Small intestine (tissue), 7 donors: ENCODE results near the gene PCDHB8. TPM values are rescaled to one million over a fixed set of nuclear protein-coding genes. Genes with fewer than 3 reads are reported as not detected.
"Not testable (repeated sequence)": the region's sequence is repeated elsewhere in the genome, so short reads cannot be mapped to it uniquely, and the experiment has no call there.

Experiments
- DNase-seq, 2 donors: peaks; one replicate each; pipeline versions ENCODE4 v3.0.0 to v3.0.0-alpha.2; 2013
- FAIRE-seq: peaks from 2 replicates; lab custom pipeline; 2012; peaks lifted over from hg19 to GRCh38; lab: Jason Lieb, UNC
- H3K27ac ChIP-seq, 3 donors: one replicate each; pipeline ENCODE4 v1.5.1; 2013; ENCODE audit warnings: low read length in 2 of 3, mild to moderate bottlenecking in 2 of 3, control low read depth in 1 of 3, inconsistent platforms in 1 of 3, low read depth in 1 of 3, moderate library complexity in 1 of 3
- H3K27me3 ChIP-seq, 3 donors: one replicate each; pipeline ENCODE4 v1.6.1; 2013; ENCODE audit warnings: low read length in 3 of 3, inconsistent platforms in 1 of 3; ENCODE audit not compliant: control insufficient read depth in 3 of 3, insufficient read depth in 3 of 3
- H3K36me3 ChIP-seq, 3 donors: one replicate each; pipeline ENCODE4 v1.6.1; 2013; ENCODE audit warnings: low read length in 3 of 3, inconsistent platforms in 1 of 3, low read depth in 1 of 3, mild to moderate bottlenecking in 1 of 3, moderate library complexity in 1 of 3; ENCODE audit not compliant: control insufficient read depth in 3 of 3, insufficient read depth in 2 of 3
- H3K4me1 ChIP-seq, 3 donors: one replicate each; pipeline ENCODE4 v1.6.1; 2013; ENCODE audit warnings: low read length in 2 of 3, inconsistent platforms in 1 of 3, low read depth in 1 of 3, mild to moderate bottlenecking in 1 of 3, moderate library complexity in 1 of 3; ENCODE audit not compliant: control insufficient read depth in 3 of 3, insufficient read depth in 2 of 3
- H3K4me3 ChIP-seq, 3 donors: one replicate each; pipeline ENCODE4 v1.5.1; 2013; ENCODE audit warnings: low read length in 3 of 3, control low read depth in 1 of 3, inconsistent platforms in 1 of 3, low read depth in 1 of 3, mild to moderate bottlenecking in 1 of 3, moderate library complexity in 1 of 3
- H3K9me3 ChIP-seq, 2 donors: one replicate each; pipeline ENCODE4 v1.6.1; 2013; ENCODE audit warnings: low read depth in 1 of 2, low read length in 1 of 2; ENCODE audit not compliant: control insufficient read depth in 2 of 2, insufficient read depth in 1 of 2
- WGBS, 3 donors: extraction: QIAGEN DNeasy Blood & Tissue Kit; methylation state at CpG; one replicate each; pipeline ENCODE4 v1.1.7; 2013; 5-methylcytosine and 5-hydroxymethylcytosine counted together
- polyA plus RNA-seq, 4 donors: library from polyadenylated mRNA; stranded (reverse) in 3 of 4; unstranded in 1 of 4; fragments of 200-250 nt in 3 of 4; fragments of 120-200 nt in 1 of 4; gene quantifications; one replicate each; pipeline versions ENCODE4 v1.2.1 to v1.2.3, GENCODE V29; 2013
- donor health status: healthy with polysubstance abuse.
- donor health status: control.
- donor health status: control.
- donor health status: Bipolar disorder and iron deficiency.
- donor health status: healthy.

The PCDHB8 gene
- polyA plus RNA-seq, 4 donors = 0.18 to 0.49 TPM; not detected in 2

GRCh38 chr5:141210281-141210680 lies 32.7 kb downstream of the PCDHB8 start:
- H3K9me3 ChIP-seq = peaks cover 0 to 24% of the 10 kb centered on the region in 2 donors
- WGBS, 3 donors = 44 to 71% (median 59%) methylated on average over 27 to 39 of the region's 39 CpGs
- not testable (repeated sequence) for FAIRE-seq

GRCh38 chr5:141210849-141211248 lies 33.3 kb downstream of the PCDHB8 start:
- DNase-seq, H3K36me3 ChIP-seq, H3K27ac ChIP-seq, H3K4me1 ChIP-seq, H3K4me3 ChIP-seq, H3K27me3 ChIP-seq, FAIRE-seq: not testable (repeated sequence)
- 29 to 56% (median 44%) methylated on average over 14 to 23 of the region's 27 CpGs for WGBS, 3 donors
- peaks cover 1 to 20% of the 10 kb centered on the region in 2 donors for H3K9me3 ChIP-seq

More at GRCh38 chr5:141210281-141210680, 32.7 kb downstream of the PCDHB8 start:
- not testable (repeated sequence) for H3K4me3 ChIP-seq, H3K36me3 ChIP-seq, H3K4me1 ChIP-seq, H3K27ac ChIP-seq, H3K27me3 ChIP-seq, DNase-seq

GRCh38 chr5:141213656-141214339 lies 36.2 kb downstream of the PCDHB8 start, which contains the start of gene PCDHB13:
Gene PCDHB13 (plus strand): TSS chr5:141213919. CDS start chr5:141214124, 205 bp downstream.
- H3K27me3 ChIP-seq, H3K36me3 ChIP-seq, H3K27ac ChIP-seq, H3K4me3 ChIP-seq, FAIRE-seq, H3K4me1 ChIP-seq: not testable (repeated sequence)
- DNase-seq = peak in 1 of 2 donors; percentile 11
- 15 to 22% (median 17%) methylated on average over 11 to 14 of the region's 18 CpGs for WGBS, 3 donors
- H3K9me3 ChIP-seq = peaks cover 1 to 30% of the 10 kb centered on the region in 2 donors

GRCh38 chr5:141214583-141214982 lies 37.0 kb downstream of the PCDHB8 start:
- H3K27ac ChIP-seq, H3K27me3 ChIP-seq, FAIRE-seq, H3K4me3 ChIP-seq, H3K4me1 ChIP-seq, DNase-seq, H3K36me3 ChIP-seq: not testable (repeated sequence)
- peaks cover 1 to 27% of the 10 kb centered on the region in 2 donors for H3K9me3 ChIP-seq
- 57 to 71% (median 68%) methylated on average over 7 to 11 of the region's 12 CpGs for WGBS, 3 donors

GRCh38 chr5:141215504-141215903 lies 37.9 kb downstream of the PCDHB8 start:
- H3K36me3 ChIP-seq, H3K4me3 ChIP-seq, FAIRE-seq, DNase-seq, H3K27me3 ChIP-seq, H3K4me1 ChIP-seq, H3K27ac ChIP-seq: not testable (repeated sequence)
- WGBS, 3 donors = 43 to 60% (median 59%) methylated on average over 25 to 37 of the region's 40 CpGs
- peaks cover 1 to 22% of the 10 kb centered on the region in 2 donors for H3K9me3 ChIP-seq

- H3K9me3 ChIP-seq = peaks cover 1 to 20% of the 10 kb centered on the region in 2 donors
- FAIRE-seq, H3K36me3 ChIP-seq, DNase-seq, H3K4me3 ChIP-seq, H3K27ac ChIP-seq, H3K27me3 ChIP-seq, H3K4me1 ChIP-seq: not testable (repeated sequence)
- 41 to 65% (median 48%) methylated on average over 5 to 20 of the region's 26 CpGs for WGBS, 3 donors
Observed at GRCh38 chr5:141216035-141216434, 38.4 kb downstream of the PCDHB8 start.

- 25 to 34% (median 28%) methylated on average over 15 of the region's 15 CpGs for WGBS, 3 donors
- peaks cover 0 to 30% of the 10 kb centered on the region in 2 donors for H3K9me3 ChIP-seq
Observed at GRCh38 chr5:141223112-141223783, 45.7 kb downstream of the PCDHB8 start, which contains the start of gene PCDHB14. Gene PCDHB14 (plus strand): TSS chr5:141223343. CDS start chr5:141223506, 163 bp downstream.

GRCh38 chr5:141224844-141225243 lies 47.3 kb downstream of the PCDHB8 start:
- H3K27ac ChIP-seq, DNase-seq, H3K4me3 ChIP-seq, H3K27me3 ChIP-seq, H3K36me3 ChIP-seq, H3K4me1 ChIP-seq, FAIRE-seq: not testable (repeated sequence)
- peaks cover 0 to 23% of the 10 kb centered on the region in 2 donors for H3K9me3 ChIP-seq
- WGBS, 3 donors = 31 to 56% (median 45%) methylated on average over 26 to 35 of the region's 40 CpGs

More at GRCh38 chr5:141223112-141223783, 45.7 kb downstream of the PCDHB8 start, which contains the start of gene PCDHB14:
- FAIRE-seq (no peak), DNase-seq (peak in 1 of 2 donors; percentile 4)
- Histone ChIP-seq H3K27me3 (no peaks in the 10 kb centered on the region), H3K4me1 (no peaks in the 10 kb centered on the region), H3K36me3 (no peaks in the 10 kb centered on the region), H3K4me3 (peak within 1 kb of the TSS in 1 of 3 donors; percentile 15), H3K27ac (no peak within 1 kb of the TSS)
